Inferior parietal cortex (tissue), 1 donor: ENCODE measurements around the gene EME1.

Source experiments
- DNase-seq: peaks from one replicate; pipeline ENCODE4 v3.0.0-alpha.2; 2016; ENCODE audit errors: extremely low spot score

EME1 gene

GRCh38 chr17:50363217-50364060 is 9.6 kb upstream of the EME1 start:
- DNase-seq, result peak; percentile 75

DNA sequence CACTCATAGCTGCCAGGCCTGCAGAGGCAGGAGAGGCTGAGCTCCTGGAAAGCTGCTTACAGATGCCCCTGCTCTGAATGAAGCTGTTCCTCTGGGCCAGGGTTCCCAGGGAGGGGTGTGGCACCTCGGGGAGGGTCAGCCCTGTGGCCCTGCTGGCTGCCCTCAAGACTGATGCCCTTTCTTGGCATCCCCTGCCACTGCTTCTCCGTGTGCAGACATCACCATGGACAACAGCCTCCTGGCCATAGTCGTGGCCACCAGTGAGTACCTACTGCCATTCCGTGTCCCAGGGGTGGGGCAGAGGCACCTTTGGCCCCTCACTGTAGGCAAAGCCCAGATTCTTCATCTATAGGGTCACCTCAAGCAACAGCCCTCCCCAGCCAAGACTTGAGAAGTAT is 9.0 kb upstream of the EME1 start:
- no peak for DNase-seq

- DNase-seq, result no peak
Measured at GRCh38 chr17:50364715-50365114, 8.3 kb upstream of the EME1 start.

DNA sequence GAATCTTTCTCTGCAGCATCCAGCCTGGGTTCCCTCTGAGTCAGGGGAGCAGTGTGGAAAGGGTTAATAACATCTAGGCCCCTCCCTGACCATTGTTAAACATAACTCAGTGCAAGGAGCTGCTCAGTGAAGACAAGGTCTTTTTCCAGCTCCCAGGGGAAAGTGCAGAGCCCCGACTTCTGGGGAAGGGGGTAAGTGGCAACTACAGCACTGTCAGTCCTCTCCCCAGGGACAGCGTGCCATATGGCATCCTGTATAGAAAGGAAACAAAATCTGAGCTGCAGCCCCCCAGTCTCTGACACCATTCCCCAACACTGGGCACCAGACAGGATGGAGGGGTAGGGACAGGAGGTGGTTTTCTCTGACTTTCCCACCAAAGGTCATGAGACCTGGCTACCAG is 7.9 kb upstream of the EME1 start:
- no peak for DNase-seq

DNA sequence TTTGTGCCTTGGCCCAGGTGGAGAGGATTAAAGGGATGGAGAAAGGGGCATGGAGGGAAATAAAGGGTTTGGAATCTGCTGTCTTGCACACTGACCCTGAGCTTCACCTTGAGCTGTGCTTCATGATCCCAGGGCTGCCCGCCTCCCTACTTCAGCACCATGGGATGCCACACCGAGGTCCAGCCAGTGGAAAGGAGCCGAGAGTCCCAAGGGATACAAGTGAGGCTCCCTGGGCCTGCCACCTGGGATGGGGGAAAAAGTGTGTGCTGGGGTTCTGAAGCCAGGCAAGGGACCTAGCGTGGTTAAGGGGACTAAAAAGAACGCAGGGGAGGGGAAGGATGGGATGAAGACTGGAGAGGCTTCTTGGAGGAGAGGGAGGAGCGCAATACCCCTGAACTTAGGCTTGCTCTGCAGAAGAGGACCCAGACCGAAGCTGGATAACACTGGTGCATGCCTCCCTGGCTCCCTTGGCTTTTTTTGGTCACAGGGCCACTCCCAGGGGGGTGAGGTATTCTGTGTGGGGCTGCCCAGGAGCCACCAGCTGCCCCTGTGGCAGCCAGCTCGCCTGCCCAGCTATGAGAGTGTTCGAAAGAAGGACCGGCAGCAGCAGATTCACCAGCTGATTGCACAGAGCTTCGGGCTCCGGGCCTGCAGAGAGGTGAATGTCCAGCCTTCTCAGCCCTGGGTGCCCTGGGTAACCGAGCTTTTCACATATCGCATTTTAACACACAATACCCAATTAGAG is 7.2 kb upstream of the EME1 start:
- no peak for DNase-seq

- DNase-seq, result no peak
Measured at GRCh38 chr17:50367401-50367800, 5.6 kb upstream of the EME1 start.

- no peak for DNase-seq
Measured at GRCh38 chr17:50370052-50370451, 3.0 kb upstream of the EME1 start.

GRCh38 chr17:50371526-50371925 is 1.5 kb upstream of the EME1 start:
- DNase-seq, result no peak

DNA sequence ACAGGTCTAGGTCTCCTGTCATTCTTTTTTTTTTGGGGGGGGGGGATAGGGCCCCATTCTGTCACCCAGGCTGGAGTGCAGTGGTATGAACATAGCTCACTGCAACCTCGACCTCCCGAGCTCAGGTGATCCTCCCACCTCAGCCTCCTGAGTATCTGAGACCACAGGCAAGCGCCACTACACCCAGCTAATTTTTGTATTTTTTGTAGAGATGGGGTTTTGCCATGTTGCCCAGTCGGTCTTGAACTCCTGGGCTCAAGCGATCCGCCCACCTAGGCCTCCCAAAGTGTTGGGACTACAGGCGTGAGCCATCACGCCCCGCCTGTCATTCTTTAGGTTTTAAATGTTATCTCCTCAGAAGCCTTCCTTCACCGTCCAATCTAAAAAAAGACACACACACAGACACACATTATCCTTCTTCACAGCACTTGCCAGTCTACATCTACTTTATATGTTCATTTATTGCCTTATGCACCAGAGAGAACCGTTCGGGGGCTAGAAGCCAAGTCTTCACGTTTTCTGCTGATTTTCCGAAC is 739 bp upstream of the EME1 start:
- DNase-seq, result no peak

GRCh38 chr17:50373705-50374104 is 676 bp downstream of the EME1 start:
- DNase-seq, result no peak

DNA sequence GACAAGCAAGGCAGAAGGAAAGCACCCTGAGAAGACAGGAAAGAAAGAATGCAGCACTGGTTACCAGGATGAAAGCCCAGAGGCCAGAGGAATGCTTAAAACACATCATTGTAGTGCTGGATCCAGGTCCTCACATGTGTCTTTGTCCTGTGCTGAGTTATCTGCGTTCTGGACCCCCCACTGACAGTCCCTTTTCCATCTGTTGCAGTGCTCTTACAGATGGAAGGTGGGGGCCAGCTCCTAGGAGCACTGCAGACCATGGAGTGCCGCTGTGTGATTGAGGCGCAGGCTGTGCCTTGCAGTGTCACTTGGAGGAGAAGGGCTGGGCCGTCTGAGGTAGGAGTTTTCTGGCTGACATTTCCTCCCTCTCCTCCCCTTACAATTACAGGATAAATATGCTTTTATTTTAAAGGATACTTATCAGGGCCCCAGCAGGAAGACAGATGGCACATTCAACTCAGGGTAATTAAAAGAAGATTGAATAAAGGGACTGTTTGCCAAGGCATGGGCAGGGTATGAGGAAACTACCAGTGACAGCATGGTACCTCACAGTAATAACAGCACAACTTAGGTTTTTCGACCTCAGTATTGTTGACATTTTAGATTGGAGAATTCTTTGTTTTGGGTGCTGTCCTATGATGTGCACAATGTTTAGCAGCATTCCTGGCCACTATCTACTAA is 3.0 kb downstream of the EME1 start:
- DNase-seq, result no peak

- DNase-seq, result no peak
Measured at GRCh38 chr17:50379351-50380132, 6.5 kb downstream of the EME1 start.

- DNase-seq, result no peak
Measured at GRCh38 chr17:50380369-50381259, 7.6 kb downstream of the EME1 start.

GRCh38 chr17:50381260-50381815 is 8.3 kb downstream of the EME1 start:
- DNase-seq, result no peak

GRCh38 chr17:50381920-50382319 is 8.9 kb downstream of the EME1 start:
- DNase-seq, result no peak

DNA sequence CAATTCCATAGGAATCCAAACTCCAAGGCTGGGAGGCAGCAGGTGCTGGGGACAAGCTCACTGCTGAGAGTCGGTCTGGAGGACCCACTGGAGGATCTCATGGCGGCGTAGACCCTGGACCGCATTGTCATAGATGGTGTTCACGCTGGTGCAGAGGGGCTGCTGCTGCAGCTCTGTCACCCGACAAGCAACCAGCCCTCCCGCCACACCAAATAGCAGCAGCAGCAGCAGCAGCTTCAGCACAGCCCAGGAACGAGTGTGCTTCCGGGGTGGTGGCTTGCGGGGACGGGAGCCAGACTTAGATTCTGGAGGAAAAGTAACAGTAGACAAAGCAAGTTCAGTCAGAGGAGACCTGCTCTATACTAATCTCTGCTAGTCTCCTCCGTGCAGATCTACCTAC is 9.9 kb downstream of the EME1 start:
- no peak for DNase-seq

DNA sequence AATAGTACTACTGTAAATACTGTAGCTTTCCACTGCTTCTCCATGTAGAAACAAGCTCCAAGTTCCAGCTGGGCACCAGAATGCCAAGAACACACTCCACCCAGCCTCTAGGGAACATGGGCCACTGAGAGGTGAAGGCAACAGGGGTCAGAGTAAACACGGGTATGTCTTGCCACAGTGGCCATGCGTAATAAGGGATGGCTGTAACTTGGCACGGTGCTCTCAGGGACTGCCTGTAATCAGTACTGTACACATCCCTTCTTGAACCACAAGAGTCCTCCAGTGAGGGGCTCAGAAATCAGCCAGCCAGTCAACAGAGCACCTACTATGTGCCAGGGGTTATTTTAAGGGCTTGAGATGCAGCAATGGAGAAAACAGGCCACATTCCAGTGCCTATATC is 13.5 kb downstream of the EME1 start:
- no peak for DNase-seq

- no peak for DNase-seq
Measured at GRCh38 chr17:50388728-50389127, 15.7 kb downstream of the EME1 start.

GRCh38 chr17:50389534-50389933 is 16.5 kb downstream of the EME1 start:
- DNase-seq, result no peak

DNA sequence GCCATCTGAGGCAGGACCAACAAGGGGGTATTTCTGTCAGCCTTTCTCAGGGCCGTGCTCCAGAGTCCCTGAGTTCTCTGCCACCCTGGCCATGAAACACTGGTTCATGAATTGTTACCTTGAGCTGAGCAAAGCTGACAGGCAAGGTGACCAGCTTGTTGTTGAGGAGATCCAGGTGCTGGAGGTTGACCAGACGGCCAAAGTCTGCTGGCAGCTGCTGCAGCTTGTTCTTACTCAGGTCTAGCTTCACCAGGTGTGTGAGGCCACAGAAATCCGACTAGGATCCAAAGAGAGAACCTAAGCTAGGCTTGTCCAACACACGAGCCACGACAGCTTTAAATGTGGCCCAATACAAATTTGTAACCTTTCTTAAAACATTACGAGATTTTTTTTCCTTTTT is 19.6 kb downstream of the EME1 start:
- no peak for DNase-seq
